GM12878 (cell line): ENCODE results near the gene OPTC. TPM values are rescaled to one million over a fixed set of nuclear protein-coding genes. Genes with fewer than 3 reads are reported as not detected.

Experiments used
- ATAC-seq: fragments of 200-7000 bp; cut with Tn5 transposase; 3 replicates; pipeline ENCODE4 v1.9.1; 2020; ENCODE audit warnings: mild to moderate bottlenecking, moderate library complexity
- BruUV-seq: library from RNA; stranded (reverse); fragments of 400-500 nt; replicated peaks from 2 replicates; lab custom pipeline; 2021; lab: Mats Ljungman, UMichigan
- CTCF ChIA-PET: fragments of 300-600 bp; sonication (Branson Sonifier 250); formaldehyde crosslinking; extraction: SDS; loops from one replicate; lab custom pipeline; 2021; ENCODE audit warnings: inconsistent platforms; lab: Yijun Ruan, JAX
- POLR2A ChIA-PET: fragments of 350-600 bp; formaldehyde crosslinking; extraction: SDS; loops from one replicate; lab custom pipeline; 2021; ENCODE audit warnings: inconsistent platforms; lab: Charles Lee
- RAD21 ChIA-PET: fragments of 300-600 bp; sonication (Branson Sonifier 250); formaldehyde crosslinking; loops from one replicate; lab custom pipeline; 2023; ENCODE audit warnings: antibody characterized with exemption; ENCODE audit not compliant: unreplicated experiment; lab: Charles Lee
- SMC1A ChIA-PET: fragments of 300-600 bp; sonication (Branson Sonifier 250); formaldehyde crosslinking; loops from one replicate; lab custom pipeline; 2023; ENCODE audit not compliant: unreplicated experiment, uncharacterized antibody; lab: Charles Lee
- DNase-seq: peaks from one replicate; pipeline ENCODE4 v3.0.0-alpha.2; 2011; ENCODE audit warnings: low read depth, low spot score
- FAIRE-seq: peaks from 3 replicates; lab custom pipeline; 2011; peaks lifted over from hg19 to GRCh38; lab: Jason Lieb, UNC
- H2AFZ ChIP-seq: 2 replicates; pipeline ENCODE4 v1.6.0; 2011; ENCODE audit warnings: low read depth, low read length, control low read depth; ENCODE audit not compliant: control insufficient read depth
- H3K27ac ChIP-seq: 2 replicates; pipeline ENCODE4 v1.5.1; 2011; ENCODE audit warnings: control low read depth; ENCODE audit not compliant: control insufficient read depth, insufficient read depth
- H3K27me3 ChIP-seq, 2 experiments: replicated peaks in 1 of 2; 2 replicates each; pipeline versions ENCODE4 v1.6.0 to v1.6.1; 2011; ENCODE audit warnings: low read length in 1 of 2; ENCODE audit not compliant: control insufficient read depth in 2 of 2, insufficient read depth in 2 of 2
- H3K36me3 ChIP-seq, 2 experiments: 2 replicates each; pipeline ENCODE4 v1.5.1; 2011; ENCODE audit warnings: low read length in 1 of 2; ENCODE audit not compliant: control insufficient read depth in 2 of 2, insufficient read depth in 2 of 2
- H3K4me1 ChIP-seq: 2 replicates; pipeline ENCODE4 v1.6.1; 2011; ENCODE audit warnings: mild to moderate bottlenecking, low read length, moderate library complexity, mixed read lengths; ENCODE audit not compliant: control insufficient read depth, insufficient read depth
- H3K4me2 ChIP-seq: 2 replicates; pipeline ENCODE4 v1.6.0; 2011; ENCODE audit warnings: control low read depth; ENCODE audit not compliant: control insufficient read depth, insufficient read depth
- H3K4me3 ChIP-seq: fragments of 200-600 bp; sonication (generic); 2 replicates; pipeline ENCODE4 v1.5.1; 2016
- H3K79me2 ChIP-seq: 2 replicates; pipeline ENCODE4 v1.6.0; 2011; ENCODE audit warnings: low read length; ENCODE audit not compliant: control insufficient read depth, insufficient read depth
- H3K9ac ChIP-seq: 2 replicates; pipeline ENCODE4 v1.8.0; 2011; ENCODE audit warnings: low read length, control low read depth, mixed read lengths; ENCODE audit not compliant: control insufficient read depth, insufficient read depth
- H3K9me3 ChIP-seq: replicated peaks from 3 replicates; pipeline ENCODE4 v1.5.1; 2011; ENCODE audit warnings: mild to moderate bottlenecking, low read length; ENCODE audit not compliant: control insufficient read depth, insufficient read depth
- H4K20me1 ChIP-seq: 2 replicates; pipeline ENCODE4 v1.6.0; 2011; ENCODE audit not compliant: control insufficient read depth, insufficient read depth
- BMI1 ChIP-seq: fragments of 450-650 bp; IDR thresholded peaks from 2 replicates; pipeline ENCODE4 v1.6.1; 2016; ENCODE audit warnings: mild to moderate bottlenecking, moderate library complexity, borderline replicate concordance
- BRCA1 ChIP-seq: IDR thresholded peaks from 2 replicates; pipeline ENCODE4 v1.6.1; 2011; ENCODE audit warnings: low read depth, low read length, improper control_type of control experiment
- EGR1 ChIP-seq, 2 experiments: IDR thresholded peaks; 1 replicate in 1 of 2; 2 replicates in 1 of 2; pipeline ENCODE4 v1.6.1; 2011 to 2012; ENCODE audit warnings: low read depth in 2 of 2, low read length in 2 of 2, borderline replicate concordance in 1 of 2, mild to moderate bottlenecking in 1 of 2, moderate library complexity in 1 of 2
- ETV6 ChIP-seq, 2 experiments: fragments of 450-650 bp in 1 of 2; IDR thresholded peaks in 1 of 2; conservative IDR thresholded peaks in 1 of 2; 2 replicates each; pipeline ENCODE4 v1.6.1; 2014; ENCODE audit warnings: antibody characterized with exemption in 1 of 2, borderline replicate concordance in 1 of 2, low read depth in 1 of 2, mild to moderate bottlenecking in 1 of 2, moderate library complexity in 1 of 2
- MXI1 ChIP-seq: fragments of 150-350 bp; IDR thresholded peaks from 2 replicates; pipeline ENCODE4 v1.6.1; 2011; ENCODE audit warnings: low read depth, mild to moderate bottlenecking, inconsistent platforms, low read length, improper control_type of control experiment
- SMARCA5 ChIP-seq: fragments of 450-650 bp; IDR thresholded peaks from 2 replicates; pipeline ENCODE4 v1.6.1; 2017; ENCODE audit warnings: mild to moderate bottlenecking
- TBL1XR1 ChIP-seq: IDR thresholded peaks from 2 replicates; pipeline ENCODE4 v1.6.1; 2012; ENCODE audit warnings: low read depth, low read length, improper control_type of control experiment
- TCF12 ChIP-seq: IDR thresholded peaks from 2 replicates; pipeline ENCODE4 v1.6.1; 2011; ENCODE audit warnings: low read depth, mild to moderate bottlenecking, low read length
- YBX1 ChIP-seq: fragments of 450-650 bp; IDR thresholded peaks from 2 replicates; pipeline ENCODE4 v1.6.1; 2016; ENCODE audit warnings: antibody characterized with exemption
- ZNF217 ChIP-seq: fragments of 450-650 bp; IDR thresholded peaks from 2 replicates; pipeline ENCODE4 v1.6.1; 2017; ENCODE audit warnings: antibody characterized with exemption, mild to moderate bottlenecking
- ZNF592 ChIP-seq: fragments of 450-650 bp; IDR thresholded peaks from 2 replicates; pipeline ENCODE4 v1.6.1; 2017; ENCODE audit warnings: mild to moderate bottlenecking, moderate library complexity
- WGBS: methylation state at CpG from one replicate; pipeline ENCODE4 v1.1.6; 2016; ENCODE audit warnings: low lambda C conversion rate; ENCODE audit not compliant: insufficient replicate concordance, insufficient coverage; ENCODE audit errors: missing lambda C conversion rate; 5-methylcytosine and 5-hydroxymethylcytosine counted together
- in situ Hi-C: fragments of 300-500 bp; cut with MboI; formaldehyde crosslinking; loops from 9 replicates; pipeline ENCODE4 v1.14.3; 2018; ENCODE audit warnings: mixed read lengths
- intact Hi-C: fragments of 100-400 bp; cut with micrococcal nuclease; formaldehyde crosslinking; loops from one replicate; pipeline ENCODE4 v1.14.2; 2022; ENCODE audit not compliant: unreplicated experiment
- polyA plus RNA-seq, 11 experiments: library from polyadenylated mRNA; depleted of rRNA in 4 of 11; unstranded in 6 of 11; stranded (reverse) in 5 of 11; fragments of >200 nt; fragmentation: Nextera tagmentation in 4 of 11; fragmentation: Illumina TruSeq in 1 of 11; extraction: Ambion mirVana in 4 of 11; extraction: Trizol in 1 of 11; gene quantifications; 1 replicate in 1 of 11; 2 replicates in 10 of 11; pipeline versions ENCODE4 v1.2.1 to v1.2.3, GENCODE V29; 2011 to 2016; ENCODE audit warnings: inconsistent platforms in 2 of 11, missing spikeins in 2 of 11, low read depth in 1 of 11
- total RNA-seq, 4 experiments: library from RNA; depleted of rRNA in 3 of 4; stranded (reverse); fragments of >200 nt in 3 of 4; fragmentation: Illumina TruSeq in 1 of 4; extraction: Trizol in 1 of 4; gene quantifications; 2 replicates each; pipeline versions ENCODE4 v1.2.1 to v1.2.3, GENCODE V29; 2013 to 2021
- TF ChIP-seq, protein P1 (sequence below): IDR thresholded peaks from 2 replicates; pipeline ENCODE4 v1.6.1; 2012; ENCODE audit warnings: low read depth, low read length, improper control_type of control experiment
- TF ChIP-seq, protein P2 (sequence below): fragments of 450-650 bp; IDR thresholded peaks from 2 replicates; pipeline ENCODE4 v1.6.1; 2017; ENCODE audit warnings: antibody characterized with exemption, mild to moderate bottlenecking, moderate library complexity

OPTC gene
- total and polyA plus RNA-seq, 10 of the 15 experiments (the other 5 are each of a cell fraction or from before 2014, with no cell fraction given): not detected

DNA sequence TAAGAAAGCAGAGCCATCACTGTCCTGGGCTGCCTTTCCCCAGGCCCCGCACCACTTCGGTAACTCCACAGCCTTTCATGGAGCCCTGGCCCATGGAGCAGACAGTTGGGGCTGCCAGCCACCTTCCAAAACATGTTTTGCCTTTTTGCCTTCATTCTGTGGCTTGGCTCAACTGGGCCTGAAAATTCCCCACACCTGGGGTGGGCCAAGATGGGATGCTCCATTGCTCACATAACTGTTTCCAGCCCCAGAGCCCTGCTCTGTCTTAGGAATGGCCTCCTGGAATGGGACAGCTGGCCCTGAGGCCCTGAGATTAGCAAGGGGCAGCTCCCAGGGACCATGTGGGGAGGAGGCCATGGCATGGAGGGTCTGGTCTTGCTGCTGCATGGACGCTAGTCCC is 29.2 kb upstream of the OPTC start:
- no peak overlapping the region for H3K4me2 ChIP-seq
- no peak for FAIRE-seq
- CTCF ChIA-PET: interaction anchor here (1.6 to 7.3 kb wide), 5 partner anchors 14 to 200 kb away, joined by 3 to 82 read pairs (median 11); no protein-coding TSS in a partner anchor
- no peaks in the 10 kb centered on the region for H3K9me3 ChIP-seq
- no peaks in the 10 kb centered on the region for H3K79me2 ChIP-seq
- no peak for DNase-seq
- H2AFZ ChIP-seq: no peak overlapping the region
- no TSS peak for BruUV-seq
- no peak overlapping the region for H3K9ac ChIP-seq
- H4K20me1 ChIP-seq: no peaks in the 10 kb centered on the region
- POLR2A ChIA-PET: interaction anchor here (0.5 to 1.0 kb wide), 2 partner anchors 12 to 18 kb away, joined by 4 read pairs; no protein-coding TSS in a partner anchor
- SMC1A ChIA-PET: interaction anchor here (1.4 to 2.8 kb wide), 2 partner anchors 11 to 24 kb away, joined by 4 to 6 read pairs; partner anchors contain the start of gene PRELP
- in situ Hi-C loops (no loop called here), intact Hi-C loops (no loop called here)
- WGBS: 53% methylated on average over 3 of the region's 3 CpGs
- no peak overlapping the region for H3K27ac ChIP-seq
- no peaks in the 10 kb centered on the region; a peak in 2 of 4 replicates for H3K27me3 ChIP-seq
- RAD21 ChIA-PET: interaction anchor here (2.1 kb wide), 1 partner anchor 23 kb away, joined by 17 read pairs; no protein-coding TSS in a partner anchor
- H3K4me3 ChIP-seq: no peak overlapping the region
- ATAC-seq: no peak
- H3K4me1 ChIP-seq: no peaks in the 10 kb centered on the region
- no peaks in the 10 kb centered on the region for H3K36me3 ChIP-seq
- TF ChIP-seq TBL1XR1 (no peak), ZNF217 (no peak), YBX1 (no peak), ZNF592 (no peak), ETV6 (conservative IDR thresholded peaks at IDR 0.05 in 1 of 2, IDR thresholded peaks at IDR 0.05 in 1 of 2; ENCODE audit: borderline replicate concordance in 1 of 2, low read depth in 1 of 2) (no peak), SMARCA5 (no peak), TCF12 (no peak), BMI1 (no peak), MXI1 (no peak), BRCA1 (no peak), EGR1 (IDR thresholded peaks at IDR 0.05; ENCODE audit: borderline replicate concordance in 1 of 2, low read depth in 2 of 2, low read length in 2 of 2) (no peak)
- TF ChIP-seq, protein P1, sequence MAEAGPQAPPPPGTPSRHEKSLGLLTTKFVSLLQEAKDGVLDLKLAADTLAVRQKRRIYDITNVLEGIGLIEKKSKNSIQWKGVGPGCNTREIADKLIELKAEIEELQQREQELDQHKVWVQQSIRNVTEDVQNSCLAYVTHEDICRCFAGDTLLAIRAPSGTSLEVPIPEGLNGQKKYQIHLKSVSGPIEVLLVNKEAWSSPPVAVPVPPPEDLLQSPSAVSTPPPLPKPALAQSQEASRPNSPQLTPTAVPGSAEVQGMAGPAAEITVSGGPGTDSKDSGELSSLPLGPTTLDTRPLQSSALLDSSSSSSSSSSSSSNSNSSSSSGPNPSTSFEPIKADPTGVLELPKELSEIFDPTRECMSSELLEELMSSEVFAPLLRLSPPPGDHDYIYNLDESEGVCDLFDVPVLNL: no peak
- TF ChIP-seq, protein P2, sequence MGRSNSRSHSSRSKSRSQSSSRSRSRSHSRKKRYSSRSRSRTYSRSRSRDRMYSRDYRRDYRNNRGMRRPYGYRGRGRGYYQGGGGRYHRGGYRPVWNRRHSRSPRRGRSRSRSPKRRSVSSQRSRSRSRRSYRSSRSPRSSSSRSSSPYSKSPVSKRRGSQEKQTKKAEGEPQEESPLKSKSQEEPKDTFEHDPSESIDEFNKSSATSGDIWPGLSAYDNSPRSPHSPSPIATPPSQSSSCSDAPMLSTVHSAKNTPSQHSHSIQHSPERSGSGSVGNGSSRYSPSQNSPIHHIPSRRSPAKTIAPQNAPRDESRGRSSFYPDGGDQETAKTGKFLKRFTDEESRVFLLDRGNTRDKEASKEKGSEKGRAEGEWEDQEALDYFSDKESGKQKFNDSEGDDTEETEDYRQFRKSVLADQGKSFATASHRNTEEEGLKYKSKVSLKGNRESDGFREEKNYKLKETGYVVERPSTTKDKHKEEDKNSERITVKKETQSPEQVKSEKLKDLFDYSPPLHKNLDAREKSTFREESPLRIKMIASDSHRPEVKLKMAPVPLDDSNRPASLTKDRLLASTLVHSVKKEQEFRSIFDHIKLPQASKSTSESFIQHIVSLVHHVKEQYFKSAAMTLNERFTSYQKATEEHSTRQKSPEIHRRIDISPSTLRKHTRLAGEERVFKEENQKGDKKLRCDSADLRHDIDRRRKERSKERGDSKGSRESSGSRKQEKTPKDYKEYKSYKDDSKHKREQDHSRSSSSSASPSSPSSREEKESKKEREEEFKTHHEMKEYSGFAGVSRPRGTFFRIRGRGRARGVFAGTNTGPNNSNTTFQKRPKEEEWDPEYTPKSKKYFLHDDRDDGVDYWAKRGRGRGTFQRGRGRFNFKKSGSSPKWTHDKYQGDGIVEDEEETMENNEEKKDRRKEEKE: no peak
